Skin epidermis (tissue), 12 donors: ENCODE results near the gene TP53TG5.

ENCODE experiments used
- H3K27ac ChIP-seq, 21 experiments: fragments of 200-600 bp; sonication (generic) in 11 of 21; one replicate each; pipeline ENCODE4 v1.5.0; 2020; ENCODE audit warnings: mild to moderate bottlenecking in 3 of 21, inconsistent platforms in 2 of 21, moderate library complexity in 2 of 21
- H3K4me3 ChIP-seq, 7 experiments: fragments of 200-600 bp; sonication (generic) in 2 of 7; one replicate each; pipeline ENCODE4 v1.5.0; 2020; ENCODE audit warnings: inconsistent platforms in 2 of 7, mild to moderate bottlenecking in 2 of 7, moderate library complexity in 1 of 7

Gene TP53TG5

DNA sequence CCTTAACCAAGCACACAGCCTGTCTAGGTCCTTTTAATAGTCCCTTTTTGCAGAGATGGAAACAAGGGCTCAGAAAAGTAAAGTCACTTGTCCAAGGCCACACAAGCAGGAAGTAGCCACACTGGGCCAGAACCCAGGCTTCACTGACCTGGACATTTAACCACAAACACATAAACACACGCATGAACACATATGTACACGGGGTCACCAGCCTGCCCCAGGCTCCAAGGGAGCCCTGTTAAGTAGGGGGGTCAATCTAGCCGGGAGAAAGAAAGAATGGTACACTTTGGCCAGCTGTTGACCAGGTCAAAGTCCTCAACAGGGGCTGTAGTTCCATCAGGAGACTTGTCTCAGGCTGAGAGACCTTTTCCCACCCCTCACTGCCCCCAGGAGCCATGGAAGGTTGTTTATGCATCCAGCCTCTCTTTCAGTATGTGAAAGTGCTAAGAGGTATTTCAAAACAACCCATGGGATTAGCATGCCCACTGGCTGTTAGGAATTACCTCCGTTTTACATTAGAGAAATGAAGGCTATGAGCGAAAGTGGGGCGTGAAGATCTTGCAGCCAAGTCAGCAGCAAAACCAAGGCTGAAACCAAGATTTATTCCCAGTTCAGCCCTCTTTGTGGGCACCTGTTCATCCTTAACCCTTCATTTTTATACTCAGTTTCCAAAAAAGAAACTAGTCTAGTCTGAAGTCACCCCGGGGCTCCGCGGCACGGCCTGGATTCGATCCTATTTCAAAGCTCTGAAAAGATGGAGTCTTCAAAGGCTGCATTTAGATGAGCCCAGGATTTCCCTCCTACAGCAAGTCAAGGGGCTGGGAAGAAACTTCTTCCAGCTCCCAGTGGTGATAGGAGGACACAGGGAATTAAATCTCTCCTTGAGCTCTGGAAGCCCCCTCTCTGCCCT is 39.7 kb downstream of the TP53TG5 start:
- H3K4me3 ChIP-seq = no peak overlapping the region
- peak overlapping the region in 20 of 21 experiments; percentile 0 to 95 (median 71) for H3K27ac ChIP-seq

DNA sequence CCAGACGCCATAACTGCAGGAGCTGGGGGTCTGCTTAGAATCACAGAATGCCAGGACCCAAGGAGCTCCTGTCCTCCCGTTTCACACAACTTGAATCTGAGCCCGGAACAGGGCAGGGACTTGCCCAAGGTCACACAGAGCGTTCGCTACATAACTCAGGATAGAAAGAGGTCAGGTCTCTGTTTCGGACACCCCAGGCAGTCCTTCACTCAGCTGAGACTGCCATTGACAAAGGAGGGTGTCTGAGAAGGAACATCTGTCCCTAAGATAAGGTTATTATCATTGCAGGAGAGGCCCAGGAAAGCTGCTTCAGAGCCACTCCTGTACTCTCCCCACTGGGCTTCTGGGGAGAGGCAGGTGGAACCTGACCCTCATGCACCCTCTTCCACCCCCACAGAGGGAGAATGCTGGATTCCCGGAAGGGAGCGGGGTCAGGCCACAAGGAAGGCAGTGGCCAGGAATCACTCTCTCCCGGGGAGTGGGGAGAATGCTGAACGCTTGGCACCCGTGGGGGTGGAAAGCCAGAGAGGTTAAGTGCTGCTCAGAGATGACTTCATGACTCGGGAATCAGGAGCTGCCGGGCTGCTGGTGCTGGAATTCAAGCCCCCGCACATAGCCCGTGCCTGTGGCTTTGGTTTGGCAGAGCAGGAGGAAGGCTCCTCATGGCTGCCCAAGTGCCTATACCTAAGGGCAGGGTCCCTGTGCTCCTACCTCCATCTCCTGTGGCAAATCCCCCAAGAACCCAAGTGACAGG is 40.6 kb downstream of the TP53TG5 start:
- Histone ChIP-seq H3K4me3 (no peak overlapping the region), H3K27ac (peak overlapping the region in 20 of 21 experiments; percentile 27 to 95 (median 71))

DNA sequence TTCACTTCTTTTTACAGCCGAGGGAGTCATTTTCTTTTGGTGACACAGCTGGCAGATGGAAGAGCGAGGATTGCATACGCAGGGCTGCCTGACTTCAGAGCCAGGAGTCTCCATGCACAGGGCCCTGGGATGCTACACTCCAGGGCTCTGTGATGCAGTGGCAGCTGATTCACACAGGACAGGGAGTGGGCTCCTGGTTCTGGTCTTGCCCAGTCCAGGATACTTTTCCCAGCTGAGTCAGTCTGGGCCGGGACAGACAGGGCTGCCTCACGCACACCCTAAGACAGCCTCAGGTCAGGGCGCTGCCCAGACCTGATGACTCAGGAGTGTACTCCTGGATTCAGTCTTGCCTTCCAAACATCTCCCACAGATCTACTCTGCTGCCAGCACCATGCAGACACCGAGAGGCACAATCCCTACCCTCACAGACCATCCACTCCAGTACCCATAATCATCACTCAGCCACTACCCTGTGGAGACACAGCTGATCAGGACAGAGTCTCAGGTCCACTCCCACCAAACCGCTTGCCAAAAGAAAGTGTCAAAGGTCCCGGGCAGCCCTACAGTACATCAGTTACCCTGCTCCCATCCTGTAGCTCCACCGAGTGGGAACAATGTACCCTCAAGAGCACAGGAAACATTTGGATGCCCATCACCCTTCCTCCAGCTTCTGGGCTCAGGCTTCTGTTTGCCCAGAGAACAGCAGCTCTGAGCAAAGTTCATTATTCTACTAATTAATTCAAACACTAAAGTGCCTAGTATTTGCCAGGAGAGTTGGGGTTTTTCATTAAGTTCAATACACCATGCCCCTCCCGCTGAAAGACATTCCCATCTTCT is 41.4 kb downstream of the TP53TG5 start:
- H3K4me3 ChIP-seq = no peak overlapping the region

DNA sequence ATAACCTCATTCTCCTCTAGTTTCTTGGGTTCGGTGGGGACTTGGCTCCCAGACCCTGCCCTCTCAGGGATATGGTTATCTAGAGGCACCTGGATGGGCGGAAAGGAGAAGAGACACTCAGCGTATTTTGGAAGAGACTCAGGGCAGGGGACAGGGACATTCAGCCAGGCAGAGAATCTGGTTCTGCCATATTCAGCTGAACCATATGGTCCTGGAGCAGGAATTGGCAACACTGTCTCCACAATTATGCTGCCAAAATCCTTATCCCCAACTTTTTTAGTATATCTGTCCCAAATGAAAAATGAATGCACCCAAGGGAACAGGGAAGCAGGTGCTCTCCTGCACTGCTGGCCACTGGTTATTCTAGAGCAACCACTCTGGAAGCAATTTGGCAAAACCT is 47.6 kb downstream of the TP53TG5 start:
- Histone ChIP-seq H3K4me3 (no peak overlapping the region), H3K27ac (no peak overlapping the region)

More for the DNA sequence above, 41.4 kb downstream of the TP53TG5 start:
- peak overlapping the region in 19 of 21 experiments; percentile 44 to 95 (median 72) for H3K27ac ChIP-seq

DNA sequence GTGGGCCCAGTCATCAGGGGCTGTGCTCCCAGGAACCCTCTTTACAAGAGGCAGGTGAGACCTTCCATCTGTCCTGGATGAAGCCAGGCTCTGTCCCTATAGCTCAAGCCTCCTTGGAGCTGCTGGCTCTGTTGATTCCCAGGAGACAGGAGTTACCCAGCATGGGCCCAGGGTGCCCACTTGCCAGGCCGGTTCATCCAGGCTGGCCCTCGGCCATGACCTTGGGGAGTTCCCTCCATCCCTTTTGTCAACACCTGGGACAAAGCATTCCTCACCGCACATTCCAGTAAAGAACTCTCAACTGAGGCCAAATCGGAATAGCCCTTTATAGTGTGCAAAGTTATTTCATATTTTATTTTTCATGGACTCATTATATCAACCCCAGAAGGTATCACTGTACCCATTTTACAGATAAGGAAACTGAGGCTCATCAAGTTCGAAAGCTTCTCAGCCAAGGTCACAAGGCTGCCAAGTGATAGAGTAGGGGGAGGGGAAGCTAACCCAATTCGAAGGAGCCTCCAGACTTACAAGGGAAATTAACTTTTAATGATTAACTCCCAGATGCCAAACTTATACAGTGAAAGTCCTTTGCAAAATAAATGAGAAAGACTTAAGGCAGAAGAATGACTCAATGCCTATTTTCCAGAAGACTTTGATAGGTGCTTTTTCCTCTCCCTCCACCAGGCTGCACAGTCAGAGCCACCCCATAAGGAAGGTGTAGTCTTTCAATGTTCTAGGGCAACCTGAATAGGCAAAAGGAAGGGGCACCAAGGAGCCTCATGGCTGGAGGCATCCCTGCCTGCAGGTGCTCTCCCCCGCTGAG is 48.4 kb downstream of the TP53TG5 start:
- peak overlapping the region in 1 of 21 experiments; percentile 30 for H3K27ac ChIP-seq
- no peak overlapping the region for H3K4me3 ChIP-seq

DNA sequence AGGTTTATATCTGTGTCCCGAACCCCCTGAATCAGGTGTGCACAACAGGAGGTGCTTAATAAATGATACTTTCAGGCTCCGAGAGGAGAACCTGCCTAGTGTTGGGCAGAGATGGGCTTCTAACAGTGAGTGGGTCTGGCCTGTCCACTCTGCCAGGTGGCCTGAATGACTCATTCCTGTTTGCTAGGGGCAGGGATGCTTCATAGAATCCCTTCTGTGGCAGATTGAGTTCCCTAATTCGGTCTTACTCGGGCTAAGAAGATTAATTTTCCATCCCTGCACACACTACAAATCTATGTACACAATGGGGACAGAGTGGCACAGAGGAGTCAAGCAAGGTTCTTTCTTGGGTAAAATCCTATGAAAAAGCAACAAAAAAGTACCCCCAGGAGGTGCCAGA is 49.7 kb downstream of the TP53TG5 start:
- Histone ChIP-seq H3K4me3 (no peak overlapping the region), H3K27ac (no peak overlapping the region)

DNA sequence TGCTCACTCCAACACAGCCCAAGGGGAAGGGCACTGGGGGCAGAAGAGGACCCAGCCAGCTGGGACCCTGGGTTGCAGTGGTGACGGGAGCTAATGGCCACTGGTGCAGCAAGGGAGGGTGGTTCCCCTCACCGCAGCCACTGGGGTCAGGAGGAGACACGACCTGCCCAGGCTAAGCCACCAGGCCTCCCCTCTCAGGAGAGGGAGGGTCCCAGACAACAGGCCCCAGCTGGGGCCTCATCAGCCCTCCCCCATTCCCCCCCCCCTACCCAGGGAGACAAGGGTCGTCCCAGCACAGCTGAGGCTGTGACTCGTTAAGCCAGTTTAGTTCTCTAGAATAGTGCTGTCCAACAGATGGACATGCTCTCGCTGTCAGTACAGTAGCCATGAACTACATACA is 52.8 kb downstream of the TP53TG5 start:
- H3K4me3 ChIP-seq = no peak overlapping the region
- H3K27ac ChIP-seq = no peak overlapping the region

DNA sequence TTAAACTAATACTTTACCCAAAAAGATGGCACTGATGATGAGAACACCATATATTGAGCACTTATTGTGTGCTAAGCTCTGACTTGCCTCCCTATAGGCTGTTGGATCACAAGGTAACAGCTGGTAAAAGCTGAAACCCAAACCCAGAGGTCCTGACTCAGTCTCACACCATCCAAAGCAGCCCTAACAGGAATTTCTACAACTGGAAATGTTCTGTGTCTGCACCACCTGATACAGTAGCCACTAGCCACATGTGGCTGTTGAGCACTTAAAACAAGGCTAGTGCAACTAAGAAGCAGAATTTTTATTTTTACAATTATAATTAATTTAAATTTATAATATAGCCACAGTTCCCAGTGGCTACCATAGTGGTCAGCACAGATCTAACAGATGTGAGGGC is 54.4 kb downstream of the TP53TG5 start:
- Histone ChIP-seq H3K27ac (no peak overlapping the region), H3K4me3 (no peak overlapping the region)

DNA sequence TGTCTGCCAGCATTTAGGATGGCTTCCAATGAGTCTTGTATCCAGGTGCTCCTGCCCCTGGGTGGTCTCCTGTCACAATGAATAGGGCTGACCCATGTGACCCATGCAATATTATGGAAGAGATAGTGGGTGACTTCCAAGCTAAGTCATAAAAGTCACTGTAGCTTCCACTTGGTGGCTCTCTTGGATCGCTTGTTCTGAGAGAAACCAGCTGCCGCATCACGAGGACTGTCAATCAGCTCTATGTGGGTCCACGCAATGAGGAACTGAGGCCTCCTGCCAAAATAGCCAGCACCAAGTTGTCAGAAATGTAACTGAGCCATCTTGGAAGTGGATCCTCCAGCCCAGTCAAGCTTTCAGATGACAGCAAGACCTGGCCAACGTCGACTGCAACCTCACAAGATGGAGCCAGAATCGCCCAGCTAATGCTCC is 55.2 kb downstream of the TP53TG5 start:
- no peak overlapping the region for H3K4me3 ChIP-seq
- no peak overlapping the region for H3K27ac ChIP-seq
